ENCODE results near the gene PIGU. TPM values are rescaled to one million over a fixed set of nuclear protein-coding genes. Genes with fewer than 3 reads are reported as not detected.

PIGU gene
- total and polyA plus RNA-seq, 11 donors, result 10.8 to 24.8 (median 16.1) TPM

DNA sequence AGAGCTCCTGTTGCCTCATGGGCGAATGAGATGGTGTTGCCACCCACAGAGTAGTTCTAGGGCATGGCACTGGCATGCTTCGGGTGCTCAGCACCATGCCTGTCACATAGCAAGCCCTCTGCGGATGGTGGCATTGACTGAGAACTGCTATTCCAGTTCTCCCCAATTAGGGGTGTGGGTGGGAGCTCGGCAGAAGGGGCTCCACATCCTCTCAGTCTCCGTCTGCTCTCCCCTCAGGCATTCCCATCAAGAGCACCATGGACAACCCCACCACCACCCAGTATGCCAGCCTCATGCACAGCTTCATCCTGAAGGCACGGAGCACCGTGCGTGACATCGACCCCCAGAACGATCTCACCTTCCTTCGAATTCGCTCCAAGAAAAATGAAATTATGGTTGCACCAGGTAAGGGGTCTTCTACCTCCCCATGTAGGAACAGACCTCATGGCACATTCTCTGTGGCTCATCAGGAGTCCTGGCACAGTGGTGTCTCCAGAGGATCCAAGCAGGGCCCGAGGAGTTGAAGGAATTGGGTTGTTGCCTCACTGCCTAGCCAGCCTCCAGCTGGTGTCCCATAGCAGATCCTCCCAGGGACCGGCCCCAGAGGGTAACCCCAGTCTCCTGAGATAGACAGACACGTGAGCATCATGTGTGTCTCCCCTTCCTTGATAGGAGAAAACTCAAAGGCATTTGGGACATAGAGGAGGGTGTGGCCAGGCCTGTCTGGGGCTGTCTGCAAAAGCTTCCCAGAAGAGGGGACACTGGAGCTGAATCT, 142.3 kb downstream of the PIGU start:
- Histone ChIP-seq H3K4me1 (peaks cover 0 to 24% (median 8%) of the 10 kb centered on the region in 12 donors), H3K27ac (no peak overlapping the region), H3K9me3 (no peaks in the 10 kb centered on the region), H3K4me3 (no peak overlapping the region), H3K36me3 (peaks cover 0 to 98% (median 90%) of the 10 kb centered on the region in 9 donors), H3K27me3 (no peaks in the 10 kb centered on the region)
- intact Hi-C loops (cut with DNase I), result loop anchor here in 8 of 10 donors (5.0 to 10.0 kb wide), 5 partner anchors 170 to 238 kb away; partner anchors contain the start of gene TP53INP2 (in 1 of the 8)
- TF ChIP-seq, protein P1, sequence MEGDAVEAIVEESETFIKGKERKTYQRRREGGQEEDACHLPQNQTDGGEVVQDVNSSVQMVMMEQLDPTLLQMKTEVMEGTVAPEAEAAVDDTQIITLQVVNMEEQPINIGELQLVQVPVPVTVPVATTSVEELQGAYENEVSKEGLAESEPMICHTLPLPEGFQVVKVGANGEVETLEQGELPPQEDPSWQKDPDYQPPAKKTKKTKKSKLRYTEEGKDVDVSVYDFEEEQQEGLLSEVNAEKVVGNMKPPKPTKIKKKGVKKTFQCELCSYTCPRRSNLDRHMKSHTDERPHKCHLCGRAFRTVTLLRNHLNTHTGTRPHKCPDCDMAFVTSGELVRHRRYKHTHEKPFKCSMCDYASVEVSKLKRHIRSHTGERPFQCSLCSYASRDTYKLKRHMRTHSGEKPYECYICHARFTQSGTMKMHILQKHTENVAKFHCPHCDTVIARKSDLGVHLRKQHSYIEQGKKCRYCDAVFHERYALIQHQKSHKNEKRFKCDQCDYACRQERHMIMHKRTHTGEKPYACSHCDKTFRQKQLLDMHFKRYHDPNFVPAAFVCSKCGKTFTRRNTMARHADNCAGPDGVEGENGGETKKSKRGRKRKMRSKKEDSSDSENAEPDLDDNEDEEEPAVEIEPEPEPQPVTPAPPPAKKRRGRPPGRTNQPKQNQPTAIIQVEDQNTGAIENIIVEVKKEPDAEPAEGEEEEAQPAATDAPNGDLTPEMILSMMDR (IDR thresholded peaks at IDR 0.05), result no peak
- TF ChIP-seq POLR2A (IDR thresholded peaks at IDR 0.05), result no peak
- ATAC-seq, result no peak
- 86 to 93% (median 91%) methylated on average over 11 to 15 of the region's 15 CpGs for WGBS, 4 donors
- DNase-seq, result peak in 1 of 5 donors; percentile 14

DNA sequence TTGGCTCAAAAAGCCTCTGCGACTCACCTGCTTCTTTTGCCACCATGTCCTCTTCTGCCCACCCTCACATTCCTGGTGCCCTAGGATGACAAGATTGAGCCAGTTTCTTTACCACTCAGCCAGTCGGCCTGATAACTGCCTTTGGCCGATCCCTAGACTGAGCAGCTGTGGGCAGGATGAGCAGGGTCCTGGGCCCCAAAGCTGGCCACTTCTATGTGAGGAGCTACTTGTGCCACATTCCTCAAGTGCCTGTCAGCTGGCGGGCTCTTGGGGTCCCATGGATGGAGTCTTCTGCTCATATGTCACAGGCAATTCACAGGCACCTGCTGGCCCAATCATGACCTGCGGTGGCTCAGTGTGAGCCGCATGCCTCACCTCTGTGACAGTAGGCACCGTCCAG, 144.1 kb downstream of the PIGU start:
- 89 to 91% (median 90%) methylated on average over 7 of the region's 7 CpGs for WGBS, 4 donors
- intact Hi-C loops (cut with DNase I), result loop anchor here in 2 of 10 donors (10.0 kb wide), 2 partner anchors 172 to 232 kb away; partner anchors contain the start of gene TP53INP2 (in 1 of the 2)
- Histone ChIP-seq H3K9me3 (no peaks in the 10 kb centered on the region), H3K27me3 (no peaks in the 10 kb centered on the region), H3K27ac (no peak overlapping the region), H3K4me1 (peaks cover 4 to 35% (median 18%) of the 10 kb centered on the region in 12 donors), H3K4me3 (no peak overlapping the region), H3K36me3 (peaks cover 0 to 97% (median 89%) of the 10 kb centered on the region in 9 donors)
- TF ChIP-seq, protein P1 (IDR thresholded peaks at IDR 0.05), result no peak
- no peak for TF ChIP-seq POLR2A (IDR thresholded peaks at IDR 0.05)
- DNase-seq (peak in 1 of 5 donors; percentile 4), ATAC-seq (no peak)

DNA sequence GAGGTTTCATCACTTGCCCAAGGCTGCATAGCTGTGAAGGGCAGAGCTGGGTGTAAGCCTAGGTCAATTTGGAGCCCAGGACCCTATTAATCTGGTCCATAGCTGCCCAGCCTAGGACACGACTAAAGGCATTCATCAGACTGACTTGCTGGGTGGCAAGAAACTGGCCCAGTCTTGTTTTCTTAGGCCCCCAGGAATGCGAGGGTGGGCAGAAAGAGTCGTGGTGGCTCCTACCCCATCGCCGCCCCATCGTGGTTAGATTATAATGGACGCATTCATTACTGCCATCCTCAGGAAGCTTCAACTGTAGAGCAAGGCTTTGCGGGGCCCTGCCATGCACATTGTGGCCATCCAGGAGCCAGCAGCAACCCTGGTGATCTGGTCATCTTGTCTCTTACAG, 144.6 kb downstream of the PIGU start:
- TF ChIP-seq POLR2A (IDR thresholded peaks at IDR 0.05), result no peak
- TF ChIP-seq, protein P1 (IDR thresholded peaks at IDR 0.05), result no peak
- Histone ChIP-seq H3K4me3 (no peak overlapping the region), H3K27me3 (no peaks in the 10 kb centered on the region), H3K4me1 (peaks cover 4 to 35% (median 18%) of the 10 kb centered on the region in 12 donors), H3K27ac (no peak overlapping the region), H3K9me3 (no peaks in the 10 kb centered on the region), H3K36me3 (peaks cover 0 to 97% (median 89%) of the 10 kb centered on the region in 9 donors)
- intact Hi-C loops (cut with DNase I), result loop anchor here in 2 of 10 donors (10.0 kb wide), 2 partner anchors 172 to 232 kb away; partner anchors contain the start of gene TP53INP2 (in 1 of the 2)
- no peak for ATAC-seq
- 75 to 100% (median 87%) methylated on average over 1 to 8 of the region's 8 CpGs for WGBS, 4 donors
- DNase-seq, result no peak

GRCh38 chr20:34531608-34532265, 145.2 kb downstream of the PIGU start:
- TF ChIP-seq, protein P1 (IDR thresholded peaks at IDR 0.05), result no peak
- no peak for TF ChIP-seq POLR2A (IDR thresholded peaks at IDR 0.05)
- intact Hi-C loops (cut with DNase I), result loop anchor here in 2 of 10 donors (10.0 kb wide), 2 partner anchors 173 to 233 kb away; partner anchors contain the start of gene TP53INP2 (in 1 of the 2)
- DNase-seq (peak in 1 of 5 donors; percentile 6), ATAC-seq (no peak)
- Histone ChIP-seq H3K36me3 (peaks cover 0 to 97% (median 89%) of the 10 kb centered on the region in 9 donors), H3K27ac (no peak overlapping the region), H3K9me3 (no peaks in the 10 kb centered on the region), H3K4me3 (no peak overlapping the region), H3K4me1 (peaks cover 4 to 39% (median 21%) of the 10 kb centered on the region in 12 donors), H3K27me3 (no peaks in the 10 kb centered on the region)
- 85 to 92% (median 87%) methylated on average over 8 of the region's 8 CpGs for WGBS, 4 donors

All from heart left ventricle (tissue), 16 donors.